Bronchial epithelial cell (primary cell): ENCODE results near the gene DPP6. TPM values are rescaled to one million over a fixed set of nuclear protein-coding genes. Genes with fewer than 3 reads are reported as not detected.
A peak's percentile ranks its signal among the peaks of the same experiment; 100 is the strongest.

Source experiments
- DNase-seq: peaks from one replicate; pipeline ENCODE4 v3.0.0-alpha.2; 2010; ENCODE audit warnings: low read depth
- FAIRE-seq: peaks from 2 replicates; lab custom pipeline; 2011; peaks lifted over from hg19 to GRCh38; lab: Jason Lieb, UNC
- H3K27me3 ChIP-seq: 2 replicates; pipeline ENCODE4 v1.5.1; 2011; ENCODE audit warnings: low read length; ENCODE audit not compliant: control insufficient read depth, insufficient read depth
- H3K36me3 ChIP-seq: 2 replicates; pipeline ENCODE4 v1.5.1; 2011; ENCODE audit warnings: low read length; ENCODE audit not compliant: control insufficient read depth, insufficient read depth
- H3K4me3 ChIP-seq: 2 replicates; pipeline ENCODE4 v1.5.1; 2011; ENCODE audit warnings: mild to moderate bottlenecking, low read depth, low read length, control low read depth
- CTCF ChIP-seq: IDR thresholded peaks from 2 replicates; pipeline ENCODE4 v1.5.1; 2011; ENCODE audit warnings: mild to moderate bottlenecking, moderate library complexity, low read length, control low read depth, inconsistent platforms; ENCODE audit not compliant: insufficient read depth, severe bottlenecking
- total RNA-seq: library from RNA; depleted of rRNA; stranded (reverse); fragments of >200 nt; gene quantifications from 2 replicates; pipeline ENCODE4 v1.2.1, GENCODE V29; 2014

The DPP6 gene
- total RNA-seq, 1 donor from 2014 or later: not detected

GRCh38 chr7:154387252-154387651 is 335.1 kb downstream of the DPP6 start:
- H3K27me3 ChIP-seq: no peaks in the 10 kb centered on the region
- FAIRE-seq (no peak), DNase-seq (no peak)
- H3K4me3 ChIP-seq: no peak overlapping the region
- no peak for TF ChIP-seq CTCF
- no peaks in the 10 kb centered on the region for H3K36me3 ChIP-seq

- no peaks in the 10 kb centered on the region for H3K27me3 ChIP-seq
- DNase-seq (no peak), FAIRE-seq (no peak)
- H3K36me3 ChIP-seq: no peaks in the 10 kb centered on the region
- no peak overlapping the region for H3K4me3 ChIP-seq
- no peak for TF ChIP-seq CTCF
These were observed 336.2 kb downstream of the DPP6 start for GRCh38 chr7:154388412-154388811.

- TF ChIP-seq CTCF: no peak
- no peak for DNase-seq
- H3K36me3 ChIP-seq: no peaks in the 10 kb centered on the region
- no peaks in the 10 kb centered on the region for H3K27me3 ChIP-seq
- no peak for FAIRE-seq
- H3K4me3 ChIP-seq: no peak overlapping the region
These were observed 336.8 kb downstream of the DPP6 start for GRCh38 chr7:154388999-154389398.

GRCh38 chr7:154390961-154391360 is 338.8 kb downstream of the DPP6 start:
- TF ChIP-seq CTCF: no peak
- FAIRE-seq: no peak
- no peaks in the 10 kb centered on the region for H3K27me3 ChIP-seq
- DNase-seq: no peak
- no peak overlapping the region for H3K4me3 ChIP-seq
- H3K36me3 ChIP-seq: no peaks in the 10 kb centered on the region

- TF ChIP-seq CTCF: no peak
- H3K27me3 ChIP-seq: no peaks in the 10 kb centered on the region
- FAIRE-seq (no peak), DNase-seq (no peak)
- no peak overlapping the region for H3K4me3 ChIP-seq
- no peaks in the 10 kb centered on the region for H3K36me3 ChIP-seq
These were observed 342.6 kb downstream of the DPP6 start for GRCh38 chr7:154394804-154395203.

- TF ChIP-seq CTCF: no peak
- FAIRE-seq (peak; percentile 7), DNase-seq (no peak)
- H3K4me3 ChIP-seq: no peak overlapping the region
- H3K27me3 ChIP-seq: no peaks in the 10 kb centered on the region
- H3K36me3 ChIP-seq: no peaks in the 10 kb centered on the region
These were observed 354.1 kb downstream of the DPP6 start for GRCh38 chr7:154406312-154406711.
